GM18951 (cell line): ENCODE results near the gene CAPN3.
"Not testable (repeated sequence)": the region's sequence is repeated elsewhere in the genome, so short reads cannot be mapped to it uniquely, and the experiment has no call there.

Experiments used
- POLR2A ChIP-seq: IDR thresholded peaks from 4 replicates; pipeline ENCODE4 v1.6.1; 2011; ENCODE audit warnings: mild to moderate bottlenecking; ENCODE audit not compliant: insufficient read length, insufficient read depth; ENCODE audit errors: extremely low read depth
- in situ Hi-C: fragments of 300-500 bp; cut with MboI; formaldehyde crosslinking; loops from one replicate; pipeline ENCODE4 v1.12.0; 2022; ENCODE audit warnings: low sequenced_read_pairs, mixed read lengths, inconsistent platforms; ENCODE audit not compliant: unreplicated experiment

Gene CAPN3

GRCh38 chr15:42359249-42359648 lies at the start of gene CAPN3:
TSS of gene CAPN3 (plus strand) at chr15:42359501. CDS start at chr15:42359806, 305 bp downstream.
- in situ Hi-C loops, result no loop called here
- no peak for TF ChIP-seq POLR2A

- in situ Hi-C loops, result no loop called here
- TF ChIP-seq POLR2A, result no peak
These were observed 45.8 kb upstream of the CAPN3 start for GRCh38 chr15:42313463-42313862.

DNA sequence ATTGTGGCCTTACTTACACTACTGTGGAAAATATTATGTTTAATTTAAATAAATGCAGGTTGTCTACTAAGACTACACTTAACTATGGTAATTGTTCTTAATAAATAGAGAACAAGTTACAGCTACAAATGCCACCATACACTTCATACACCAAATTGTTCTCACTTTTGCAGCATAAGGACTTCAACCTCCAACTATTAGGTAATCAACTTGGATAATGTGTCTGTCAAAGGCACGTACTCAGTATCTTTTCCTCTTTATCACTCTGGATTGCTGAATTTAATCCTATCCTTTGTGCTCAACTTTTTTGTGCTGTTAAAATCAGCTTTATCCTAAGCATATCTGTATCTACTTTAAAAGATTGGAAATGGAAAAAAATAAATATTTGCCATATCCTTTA lies 44.5 kb upstream of the CAPN3 start:
- in situ Hi-C loops, result no loop called here
- no peak for TF ChIP-seq POLR2A

- TF ChIP-seq POLR2A, result no peak
- in situ Hi-C loops, result no loop called here
These were observed 43.8 kb upstream of the CAPN3 start for GRCh38 chr15:42315521-42315920.

GRCh38 chr15:42316282-42316805 lies 43.0 kb upstream of the CAPN3 start:
- in situ Hi-C loops, result not testable (repeated sequence)

DNA sequence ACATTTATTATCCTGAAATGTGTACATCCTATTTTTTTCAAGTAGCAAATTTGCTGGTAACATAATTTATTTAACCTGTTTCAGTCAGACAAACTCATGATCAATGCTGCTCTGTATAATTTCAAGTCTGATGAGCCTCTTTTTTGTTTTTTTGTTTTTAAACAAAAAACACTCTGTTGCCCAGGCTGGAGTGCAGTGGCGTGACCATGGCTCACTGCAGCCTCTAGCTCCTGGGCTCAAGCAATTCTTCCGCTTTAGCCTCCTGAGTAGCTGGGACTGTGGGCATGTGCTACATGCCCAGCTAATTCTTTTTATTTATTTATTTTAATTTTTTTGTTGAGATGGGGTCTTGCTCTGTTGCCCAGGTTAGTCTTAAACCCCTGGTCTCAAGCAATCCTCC lies 40.1 kb upstream of the CAPN3 start:
- in situ Hi-C loops, result no loop called here
- no peak for TF ChIP-seq POLR2A

GRCh38 chr15:42324308-42324707 lies 35.0 kb upstream of the CAPN3 start:
- no peak for TF ChIP-seq POLR2A
- in situ Hi-C loops, result no loop called here

GRCh38 chr15:42329161-42329560 lies 30.1 kb upstream of the CAPN3 start:
- in situ Hi-C loops, result no loop called here
- no peak for TF ChIP-seq POLR2A

DNA sequence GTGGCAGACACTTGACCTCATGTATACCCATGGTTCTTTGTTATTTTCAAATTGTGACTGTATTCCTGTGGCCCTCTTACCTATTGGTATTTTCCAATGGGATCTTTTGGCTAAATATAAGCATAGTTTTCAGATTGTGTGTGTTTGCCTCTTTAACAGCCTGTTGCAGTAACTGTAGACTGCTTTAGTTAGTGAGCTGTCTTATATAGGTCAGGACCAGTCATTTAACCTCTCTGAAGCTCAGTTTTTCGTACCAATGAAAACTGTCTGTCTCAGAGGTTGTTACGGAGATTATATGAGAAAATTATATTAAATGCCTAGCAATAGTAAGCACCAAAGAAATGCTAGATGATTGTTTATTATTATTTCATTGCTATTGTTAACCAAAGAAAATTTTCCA lies 29.3 kb upstream of the CAPN3 start:
- TF ChIP-seq POLR2A, result no peak
- in situ Hi-C loops, result no loop called here

DNA sequence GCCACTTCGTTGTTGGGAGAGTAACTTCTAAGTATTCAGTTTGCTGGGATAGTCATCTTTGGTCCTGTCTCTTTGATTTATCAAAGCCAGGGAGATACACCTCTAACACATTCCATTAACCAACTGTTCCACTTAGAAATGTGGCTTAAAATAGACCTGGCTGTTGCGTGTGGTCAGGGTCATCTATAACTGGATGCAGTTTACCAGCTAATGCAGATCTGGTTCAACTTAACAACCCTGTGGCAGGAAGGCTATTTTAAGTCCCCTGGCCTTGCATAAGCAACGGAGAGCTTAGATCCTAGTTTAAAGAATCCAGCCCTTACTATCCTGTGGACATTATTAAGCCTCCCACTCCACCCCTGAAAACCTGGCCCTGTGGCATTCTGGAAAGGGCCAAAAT lies 28.1 kb upstream of the CAPN3 start:
- no peak for TF ChIP-seq POLR2A
- in situ Hi-C loops, result no loop called here

GRCh38 chr15:42332331-42332730 lies 27.0 kb upstream of the CAPN3 start:
- no peak for TF ChIP-seq POLR2A
- in situ Hi-C loops, result no loop called here

DNA sequence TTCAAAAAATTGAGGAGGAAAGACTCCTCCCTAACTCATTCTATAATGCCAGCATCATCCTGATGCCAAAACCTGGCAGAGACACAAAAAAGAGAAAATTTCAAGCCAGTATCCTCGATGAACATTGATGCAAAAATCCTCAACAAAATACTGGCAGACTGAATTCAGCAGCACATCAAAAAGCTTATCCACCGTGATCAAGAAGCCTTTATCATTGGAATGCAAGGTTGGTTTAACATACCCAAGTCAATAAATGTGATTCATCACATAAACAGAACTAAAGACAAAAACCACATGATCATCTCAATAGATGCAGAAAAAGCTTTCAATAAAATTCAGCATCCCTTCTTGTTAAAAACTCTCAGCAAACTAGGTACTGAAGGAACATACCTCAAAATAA lies 24.2 kb upstream of the CAPN3 start:
- in situ Hi-C loops, result no loop called here
- TF ChIP-seq POLR2A, result no peak

DNA sequence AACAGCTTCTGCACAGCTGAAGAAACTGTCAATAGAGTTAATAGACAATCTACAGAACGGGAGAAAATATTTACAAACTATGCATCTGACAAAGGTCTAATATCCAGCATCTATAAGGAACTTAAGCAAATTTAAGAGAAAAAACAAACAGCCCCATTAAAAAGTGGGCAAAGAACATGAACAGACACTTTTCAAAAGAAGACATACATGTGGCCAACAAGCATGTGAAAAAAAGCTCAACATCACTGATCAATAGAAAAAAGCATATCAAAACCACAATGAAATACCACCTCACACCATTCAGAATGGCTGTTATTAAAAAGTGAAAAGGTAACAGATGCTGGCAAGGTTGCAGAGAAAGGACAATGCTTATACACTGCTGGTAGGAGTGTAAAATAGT lies 22.7 kb upstream of the CAPN3 start:
- in situ Hi-C loops, result not testable (repeated sequence)

DNA sequence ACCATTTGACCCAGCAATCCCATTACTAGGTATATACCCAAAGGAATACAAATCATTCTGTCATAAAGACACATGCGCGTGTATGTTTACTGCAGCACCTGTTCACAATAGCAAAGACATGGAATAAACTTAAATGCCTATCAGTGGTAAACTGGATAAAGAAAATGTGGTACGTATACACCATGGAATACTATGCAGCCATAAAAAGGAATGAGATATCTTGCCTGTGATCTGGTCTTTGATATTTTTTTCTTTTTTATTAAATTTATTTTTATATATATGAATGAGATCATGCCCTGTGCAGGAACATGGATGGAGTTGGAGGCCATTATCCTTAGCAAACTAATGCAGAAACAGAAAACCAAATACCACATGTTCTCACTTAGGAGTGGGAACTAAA lies 22.2 kb upstream of the CAPN3 start:
- in situ Hi-C loops, result not testable (repeated sequence)

GRCh38 chr15:42338500-42338899 lies 20.8 kb upstream of the CAPN3 start:
- TF ChIP-seq POLR2A, result no peak
- in situ Hi-C loops, result no loop called here

GRCh38 chr15:42343596-42344232 lies 15.6 kb upstream of the CAPN3 start:
- no peak for TF ChIP-seq POLR2A

More at GRCh38 chr15:42343596-42344232, 15.6 kb upstream of the CAPN3 start:
- in situ Hi-C loops, result no loop called here
